Ectodermal cell (in vitro differentiated cells): ENCODE data around the gene ZCCHC2.

Experiments used
- H3K27ac ChIP-seq: 2 replicates; pipeline ENCODE4 v1.7.0; 2013; ENCODE audit warnings: mild to moderate bottlenecking, low read depth, low read length; ENCODE audit not compliant: insufficient read depth, poor library complexity, severe bottlenecking
- H3K27me3 ChIP-seq: 2 replicates; pipeline ENCODE4 v1.7.0; 2013; ENCODE audit warnings: mild to moderate bottlenecking, low read length; ENCODE audit not compliant: insufficient read depth, control insufficient read depth, poor library complexity, severe bottlenecking
- H3K36me3 ChIP-seq: one replicate; pipeline ENCODE4 v1.7.0; 2013; ENCODE audit warnings: low read length; ENCODE audit not compliant: control insufficient read depth, insufficient read depth
- H3K4me1 ChIP-seq: one replicate; pipeline ENCODE4 v1.7.0; 2013; ENCODE audit warnings: low read length; ENCODE audit not compliant: control insufficient read depth, insufficient read depth
- H3K4me3 ChIP-seq: 2 replicates; pipeline ENCODE4 v1.7.0; 2013; ENCODE audit warnings: low read depth, low read length, control low read depth; ENCODE audit not compliant: insufficient read depth
- H3K9me3 ChIP-seq: 2 replicates; pipeline ENCODE4 v1.7.0; 2013; ENCODE audit warnings: mild to moderate bottlenecking, low read length, moderate library complexity; ENCODE audit not compliant: control insufficient read depth
- WGBS, 2 experiments: methylation state at CpG; one replicate each; pipeline ENCODE4 v1.1.7; 2013; ENCODE audit warnings: missing lambda C conversion rate in 2 of 2; 5-methylcytosine and 5-hydroxymethylcytosine counted together

Gene ZCCHC2

DNA sequence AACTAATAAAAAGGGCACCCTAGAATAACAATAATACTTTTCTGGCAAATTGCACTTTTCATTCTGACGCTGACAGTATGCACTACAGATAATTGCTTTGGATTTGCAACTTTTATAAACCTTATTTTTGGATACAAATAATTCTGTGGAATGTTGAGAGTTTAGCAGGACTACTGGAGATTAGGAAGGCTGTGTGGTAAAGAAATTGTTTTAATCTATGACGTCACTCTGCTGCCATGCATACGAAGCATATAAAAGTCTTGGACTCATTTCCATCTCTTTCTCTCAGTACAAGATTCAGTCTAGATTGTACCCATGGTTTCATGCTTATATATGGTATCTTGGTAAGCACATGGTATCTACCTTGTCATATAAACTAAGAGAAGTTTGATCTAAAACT, 28.1 kb upstream of the ZCCHC2 start:
- H3K27ac ChIP-seq = no peak overlapping the region
- H3K36me3 ChIP-seq = no peaks in the 10 kb centered on the region
- no peaks in the 10 kb centered on the region for H3K27me3 ChIP-seq
- H3K4me1 ChIP-seq = peaks cover 9% of the 10 kb centered on the region
- no peaks in the 10 kb centered on the region for H3K9me3 ChIP-seq
- WGBS, 2 experiments = 90 to 94% methylated on average over 1 to 3 of the region's 3 CpGs
- no peak overlapping the region for H3K4me3 ChIP-seq

DNA sequence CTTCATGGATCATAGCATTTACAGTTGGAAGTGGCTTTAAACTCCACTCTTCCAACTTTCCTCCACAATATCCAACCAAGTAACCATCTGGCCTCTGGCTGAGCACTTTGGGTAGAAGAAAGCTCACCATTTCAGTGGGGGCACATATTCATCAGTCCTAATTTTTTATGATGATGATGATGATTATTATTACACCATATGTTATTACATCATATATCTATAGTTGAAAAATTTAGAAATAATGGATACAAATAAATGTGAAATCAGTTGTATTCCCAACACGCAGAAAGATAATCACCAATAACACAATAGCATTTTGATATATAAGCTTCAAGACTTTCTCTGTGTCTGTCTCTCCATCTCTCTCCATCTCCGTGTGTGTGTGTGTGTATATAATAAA, 26.6 kb upstream of the ZCCHC2 start:
- H3K27me3 ChIP-seq = no peaks in the 10 kb centered on the region
- WGBS, 2 experiments = no CpG with 5 or more reads among the region's 2 CpGs

DNA sequence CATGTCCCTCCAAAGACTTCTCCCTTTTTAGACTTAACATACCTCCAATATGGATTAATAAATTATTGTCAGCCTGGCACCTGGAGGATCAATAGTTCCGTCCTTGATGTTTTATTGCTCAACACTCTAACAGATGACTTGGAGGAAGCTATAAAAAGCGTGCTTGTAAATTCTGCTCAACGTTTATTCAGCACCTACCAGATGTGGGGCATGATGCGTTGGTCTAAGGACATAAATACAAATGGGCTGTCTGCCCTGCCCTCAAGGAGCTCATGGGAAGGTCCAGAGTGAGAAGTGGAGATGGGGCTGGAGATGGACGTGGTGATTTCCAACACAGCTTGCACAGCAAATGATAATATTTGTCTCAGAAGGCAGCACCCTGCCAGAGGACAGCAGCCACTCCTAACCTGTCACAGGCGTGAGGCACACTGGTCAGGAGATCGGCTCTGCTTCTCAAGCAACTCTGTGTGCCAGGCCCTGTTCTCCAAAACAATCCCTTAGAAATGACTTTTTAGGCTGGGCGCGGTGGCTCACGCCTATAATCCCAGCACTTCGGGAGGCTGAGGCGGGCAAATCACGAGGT, 25.5 kb upstream of the ZCCHC2 start:
- peaks cover 9% of the 10 kb centered on the region for H3K4me1 ChIP-seq
- no peaks in the 10 kb centered on the region for H3K9me3 ChIP-seq
- no peak overlapping the region for H3K27ac ChIP-seq
- H3K36me3 ChIP-seq = no peaks in the 10 kb centered on the region
- H3K27me3 ChIP-seq = no peaks in the 10 kb centered on the region
- no peak overlapping the region for H3K4me3 ChIP-seq
- WGBS, 2 experiments = 89 to 91% methylated on average over 13 of the region's 13 CpGs

More for the DNA sequence above, 26.6 kb upstream of the ZCCHC2 start:
- peaks cover 9% of the 10 kb centered on the region for H3K4me1 ChIP-seq
- no peaks in the 10 kb centered on the region for H3K36me3 ChIP-seq
- H3K4me3 ChIP-seq = no peak overlapping the region
- no peak overlapping the region for H3K27ac ChIP-seq
- H3K9me3 ChIP-seq = no peaks in the 10 kb centered on the region

DNA sequence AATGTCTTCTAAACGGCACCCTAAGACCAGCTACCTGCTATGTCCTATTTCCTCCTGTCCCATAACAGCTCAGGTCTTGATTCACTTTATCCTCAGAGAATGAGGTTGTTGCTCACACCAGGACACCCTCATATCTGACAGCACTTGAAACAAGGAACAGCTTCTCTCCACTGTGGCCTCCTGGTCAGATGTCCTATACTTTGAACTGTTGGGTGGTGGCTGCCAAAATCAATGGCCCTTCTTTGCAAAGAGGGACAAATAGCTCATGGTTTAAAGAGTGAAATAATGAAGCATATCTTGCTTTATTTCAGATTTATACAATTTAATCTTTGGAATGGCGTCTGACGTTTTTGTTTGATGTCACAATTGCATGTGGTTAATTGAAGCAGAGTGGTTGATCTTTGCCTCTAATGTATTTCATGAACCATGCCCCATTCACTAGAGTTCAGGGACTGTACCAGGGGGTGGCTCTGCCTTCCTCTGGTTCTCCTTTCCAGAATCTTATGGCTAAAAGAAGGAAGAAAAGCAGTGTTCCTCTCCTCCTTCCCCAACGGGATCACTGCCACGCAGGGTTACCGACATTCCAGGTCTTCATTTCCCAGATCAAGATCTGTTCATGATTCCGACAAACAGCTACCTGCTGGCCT, 24.1 kb upstream of the ZCCHC2 start:
- H3K4me3 ChIP-seq = no peak overlapping the region
- no peaks in the 10 kb centered on the region for H3K36me3 ChIP-seq
- no peaks in the 10 kb centered on the region for H3K27me3 ChIP-seq
- no peak overlapping the region for H3K27ac ChIP-seq
- H3K4me1 ChIP-seq = peaks cover 9% of the 10 kb centered on the region
- no peaks in the 10 kb centered on the region for H3K9me3 ChIP-seq
- 94 to 97% methylated on average over 7 of the region's 7 CpGs for WGBS, 2 experiments

DNA sequence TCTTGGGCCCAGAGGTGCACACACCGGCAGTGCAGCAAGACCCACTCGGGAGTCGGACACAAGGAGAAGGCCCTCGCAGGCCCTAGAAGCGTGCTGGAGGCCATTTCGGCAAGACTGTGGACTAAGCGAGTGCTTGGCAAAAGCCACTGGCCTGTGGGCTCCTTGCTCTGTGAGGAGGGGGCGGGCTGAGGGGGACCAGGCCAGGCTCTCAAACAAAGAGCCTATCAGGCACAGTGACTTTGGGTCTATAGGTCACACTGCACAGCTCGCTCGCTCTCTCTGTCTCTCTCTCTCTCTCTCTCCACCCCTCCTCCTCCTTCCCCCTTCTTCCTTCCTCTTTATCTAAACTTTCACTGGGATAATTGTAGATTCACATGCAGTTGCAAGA, 23.6 kb upstream of the ZCCHC2 start:
- Histone ChIP-seq H3K4me3 (no peak overlapping the region), H3K36me3 (no peaks in the 10 kb centered on the region), H3K27ac (no peak overlapping the region), H3K4me1 (peaks cover 9% of the 10 kb centered on the region), H3K27me3 (no peaks in the 10 kb centered on the region), H3K9me3 (no peaks in the 10 kb centered on the region)
- 85 to 89% methylated on average over 10 of the region's 10 CpGs for WGBS, 2 experiments

DNA sequence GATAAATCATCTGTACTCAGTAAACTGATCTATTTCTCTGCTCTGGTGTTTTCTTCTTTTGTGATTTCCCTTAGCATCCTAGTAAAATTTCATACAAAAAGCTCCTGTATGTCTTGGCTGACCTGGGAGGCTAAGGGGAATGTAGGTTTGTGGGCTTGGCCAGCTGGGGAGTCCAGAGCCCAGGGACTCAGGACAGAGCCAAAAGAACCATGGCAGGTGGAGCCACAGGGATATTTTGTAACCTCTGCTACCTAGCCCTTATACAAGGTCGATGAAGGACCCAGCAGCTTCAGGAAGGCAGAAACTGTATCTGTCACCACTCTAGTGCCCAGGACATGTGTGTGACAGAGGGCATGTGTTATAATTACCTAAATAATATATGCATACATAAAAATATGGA, 22.7 kb upstream of the ZCCHC2 start:
- Histone ChIP-seq H3K9me3 (no peaks in the 10 kb centered on the region), H3K4me1 (peaks cover 9% of the 10 kb centered on the region), H3K27me3 (no peaks in the 10 kb centered on the region), H3K27ac (no peak overlapping the region), H3K4me3 (no peak overlapping the region), H3K36me3 (no peaks in the 10 kb centered on the region)
- WGBS, 2 experiments = 93 to 100% methylated on average over 1 of the region's 1 CpG

DNA sequence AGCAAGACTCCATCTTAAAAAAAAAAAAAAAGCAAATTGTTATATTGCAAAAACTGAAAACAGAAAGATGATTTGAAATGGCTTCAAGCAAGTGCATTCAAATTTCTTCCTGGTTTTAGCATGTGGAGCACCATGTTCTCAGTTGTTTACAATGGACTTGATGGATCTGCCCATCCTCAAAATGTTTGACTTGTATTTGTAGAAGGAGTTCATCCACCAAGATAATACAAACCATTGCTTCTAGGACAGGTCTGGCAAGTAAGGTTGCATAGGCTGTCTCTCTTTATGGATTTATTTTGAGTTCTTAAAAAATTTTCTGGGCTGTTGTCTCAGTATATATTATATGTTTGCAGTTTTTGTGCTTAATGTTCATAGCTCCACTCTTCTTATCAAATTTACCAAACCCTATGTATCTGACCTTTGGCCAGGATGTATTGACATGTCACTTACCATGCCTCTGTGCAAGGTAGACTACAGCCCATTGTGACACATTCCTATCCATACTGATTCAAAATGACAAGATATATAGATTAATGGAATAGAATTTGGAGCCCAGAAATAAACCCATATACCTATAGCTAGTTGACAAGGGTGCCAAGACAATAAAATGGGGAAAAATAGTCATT, 21.7 kb upstream of the ZCCHC2 start:
- Histone ChIP-seq H3K9me3 (no peaks in the 10 kb centered on the region), H3K36me3 (no peaks in the 10 kb centered on the region), H3K27me3 (no peaks in the 10 kb centered on the region), H3K27ac (no peak overlapping the region), H3K4me1 (peaks cover 9% of the 10 kb centered on the region), H3K4me3 (no peak overlapping the region)

DNA sequence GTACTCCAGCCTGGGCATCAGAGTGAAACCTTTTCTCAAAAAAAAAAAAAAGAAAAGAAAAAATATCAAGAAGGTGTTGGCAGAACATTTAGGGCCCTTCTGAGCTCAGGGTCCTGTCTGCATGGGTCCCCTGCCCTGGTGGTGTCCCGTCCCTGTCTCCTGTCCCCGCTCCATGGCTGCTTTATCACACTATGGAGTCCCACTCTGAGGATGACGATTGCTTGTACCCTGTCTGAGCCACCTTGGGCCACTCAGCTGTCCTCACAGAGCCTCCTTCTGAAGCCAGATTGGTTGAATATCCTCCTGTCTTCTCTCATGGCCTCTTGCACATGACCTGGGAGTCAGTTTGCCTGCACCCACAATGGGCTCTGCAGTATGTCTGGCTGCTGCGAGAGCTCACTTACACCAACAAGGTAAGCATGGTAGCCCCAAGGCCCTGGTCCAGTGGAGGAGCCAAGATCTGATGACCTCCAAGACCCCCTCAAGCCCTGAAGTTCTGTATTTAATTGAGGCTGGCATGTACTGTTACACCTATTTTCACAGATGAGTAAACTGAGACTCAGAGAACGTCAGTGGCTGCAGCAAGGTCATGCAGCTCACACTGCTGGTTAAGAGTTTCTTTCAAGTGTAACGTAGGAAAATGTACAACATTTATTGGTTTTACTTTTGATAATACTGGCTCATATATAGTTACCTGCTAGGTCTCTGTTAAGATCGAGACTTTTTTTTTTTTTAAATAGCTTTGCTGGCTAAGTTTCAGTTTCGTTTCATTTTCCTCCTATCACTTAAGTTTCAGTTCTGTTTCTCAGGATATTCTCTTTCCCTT, 16.9 kb upstream of the ZCCHC2 start:
- 96 to 98% methylated on average over 6 to 8 of the region's 8 CpGs for WGBS, 2 experiments
- H3K27ac ChIP-seq = no peak overlapping the region
- no peaks in the 10 kb centered on the region for H3K27me3 ChIP-seq
- no peaks in the 10 kb centered on the region for H3K36me3 ChIP-seq
- H3K4me3 ChIP-seq = no peak overlapping the region
- H3K4me1 ChIP-seq = no peaks in the 10 kb centered on the region
- H3K9me3 ChIP-seq = no peaks in the 10 kb centered on the region

DNA sequence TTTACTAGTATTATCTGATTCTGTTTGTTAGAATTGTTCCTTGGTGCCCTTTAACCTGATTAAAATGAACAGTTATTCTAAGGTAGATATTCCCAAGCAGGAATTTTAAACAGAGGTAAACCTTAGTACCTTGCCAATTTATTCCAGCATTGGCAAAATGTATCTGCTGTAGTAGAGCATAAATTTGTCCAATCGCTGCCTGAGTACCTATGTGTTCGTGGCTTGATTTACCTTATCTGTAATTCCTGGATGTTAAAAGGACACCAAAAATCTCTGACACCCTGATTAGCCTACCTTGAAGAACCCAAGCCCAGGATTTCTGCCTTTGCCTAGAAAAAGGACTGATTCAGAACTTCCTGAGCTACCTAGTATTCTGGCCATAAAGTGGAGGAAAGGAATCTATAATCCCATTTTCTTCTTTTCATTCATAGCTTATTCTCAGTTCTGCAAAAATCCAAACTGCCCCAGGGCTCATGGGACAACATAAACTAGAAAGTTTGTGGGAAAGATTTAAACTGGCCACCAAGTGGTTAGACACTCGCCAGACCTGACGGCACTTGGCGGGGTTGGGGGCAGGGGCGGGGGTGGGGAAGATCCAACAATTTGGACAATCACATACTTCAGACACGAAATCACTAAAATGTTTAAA, 16.2 kb upstream of the ZCCHC2 start:
- 87 to 89% methylated on average over 7 of the region's 7 CpGs for WGBS, 2 experiments
- no peak overlapping the region for H3K27ac ChIP-seq
- no peaks in the 10 kb centered on the region for H3K4me1 ChIP-seq
- no peaks in the 10 kb centered on the region for H3K9me3 ChIP-seq
- H3K36me3 ChIP-seq = no peaks in the 10 kb centered on the region
- no peak overlapping the region for H3K4me3 ChIP-seq
- H3K27me3 ChIP-seq = no peaks in the 10 kb centered on the region

DNA sequence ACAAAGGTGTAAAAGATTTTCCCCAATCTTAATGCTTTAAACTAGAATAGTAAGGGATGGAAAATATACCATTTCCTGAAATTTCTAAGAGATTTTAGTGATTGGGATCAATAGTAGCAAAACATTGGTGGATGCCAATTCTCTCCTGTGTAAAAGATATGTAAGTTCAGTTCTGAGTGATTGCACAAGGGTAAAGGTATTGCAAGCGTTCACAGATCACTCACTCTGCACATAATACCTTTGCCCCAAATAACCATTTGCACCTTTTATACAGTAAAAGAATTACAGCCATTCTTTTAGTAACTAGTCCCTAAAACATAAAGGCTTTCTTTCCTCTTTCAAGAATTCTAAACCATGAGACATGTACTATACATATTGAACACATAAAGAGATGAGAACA, 13.0 kb upstream of the ZCCHC2 start:
- H3K27me3 ChIP-seq = no peaks in the 10 kb centered on the region

More for the DNA sequence above, 13.0 kb upstream of the ZCCHC2 start:
- no peaks in the 10 kb centered on the region for H3K9me3 ChIP-seq
- WGBS, 2 experiments = 85 to 92% methylated on average over 1 of the region's 1 CpG
- H3K36me3 ChIP-seq = no peaks in the 10 kb centered on the region
- H3K4me3 ChIP-seq = no peak overlapping the region
- H3K4me1 ChIP-seq = no peaks in the 10 kb centered on the region
- no peak overlapping the region for H3K27ac ChIP-seq
